PC-9 (cell line): ENCODE measurements around the gene IBA57. TPM values are rescaled to one million over a fixed set of nuclear protein-coding genes. Genes with fewer than 3 reads are reported as not detected.

Source experiments
- BruUV-seq: library from RNA; stranded (reverse); fragments of 400-500 nt; replicated peaks from 2 replicates; lab custom pipeline; 2021; lab: Mats Ljungman, UMichigan
- CTCF ChIA-PET: fragments of 300-600 bp; sonication (Branson Sonifier 250); formaldehyde crosslinking; loops from one replicate; lab custom pipeline; 2022; ENCODE audit warnings: antibody characterized with exemption; lab: Charles Lee
- POLR2A ChIA-PET: fragments of 300-600 bp; sonication (Branson Sonifier 250); formaldehyde crosslinking; loops from one replicate; lab custom pipeline; 2022; ENCODE audit warnings: antibody characterized with exemption; ENCODE audit not compliant: unreplicated experiment; lab: Charles Lee
- DNase-seq, 2 experiments: peaks; one replicate each; pipeline versions ENCODE4 v3.0.0 to v3.0.0-alpha.2; 2015 to 2022; ENCODE audit warnings: mixed read lengths in 1 of 2
- H2AFZ ChIP-seq: fragments of 200-600 bp; sonication (generic); 2 replicates; pipeline ENCODE4 v1.8.1; 2017; ENCODE audit warnings: antibody characterized with exemption
- H3F3A ChIP-seq: fragments of 200-600 bp; sonication (generic); 2 replicates; pipeline ENCODE4 v1.8.1; 2017; ENCODE audit warnings: antibody characterized with exemption, mild to moderate bottlenecking, low read depth; ENCODE audit not compliant: insufficient read depth
- H3K27ac ChIP-seq: fragments of 200-600 bp; sonication (generic); 2 replicates; pipeline ENCODE4 v1.6.1; 2016; ENCODE audit warnings: mixed run types
- H3K27me3 ChIP-seq: fragments of 200-600 bp; sonication (generic); 2 replicates; pipeline ENCODE4 v1.6.1; 2016; ENCODE audit warnings: low read depth, mixed run types; ENCODE audit not compliant: insufficient read depth
- H3K36me3 ChIP-seq: fragments of 200-600 bp; sonication (generic); 2 replicates; pipeline ENCODE4 v1.6.1; 2016; ENCODE audit warnings: low read depth, mixed run types
- H3K4me1 ChIP-seq: fragments of 200-600 bp; sonication (generic); replicated peaks from 2 replicates; pipeline ENCODE4 v1.6.1; 2016; ENCODE audit warnings: mixed run types; ENCODE audit not compliant: insufficient read depth
- H3K4me2 ChIP-seq: fragments of 200-600 bp; sonication (generic); 2 replicates; pipeline ENCODE4 v1.6.1; 2017; ENCODE audit warnings: mixed run types
- H3K4me3 ChIP-seq: fragments of 200-600 bp; sonication (generic); 2 replicates; pipeline ENCODE4 v1.6.1; 2016; ENCODE audit warnings: mixed run types
- H3K79me2 ChIP-seq: fragments of 200-600 bp; sonication (generic); 2 replicates; pipeline ENCODE4 v1.6.1; 2017; ENCODE audit warnings: low read depth, mixed run types
- H3K9me2 ChIP-seq: fragments of 200-600 bp; sonication (generic); 2 replicates; pipeline ENCODE4 v1.8.1; 2017; ENCODE audit warnings: mild to moderate bottlenecking; ENCODE audit not compliant: insufficient read depth
- H3K9me3 ChIP-seq: fragments of 200-600 bp; sonication (generic); 2 replicates; pipeline ENCODE4 v1.8.1; 2016; ENCODE audit warnings: low read depth; ENCODE audit not compliant: insufficient read depth
- H4K20me1 ChIP-seq: fragments of 200-600 bp; sonication (generic); 2 replicates; pipeline ENCODE4 v1.8.1; 2017; ENCODE audit not compliant: insufficient read depth
- EZH2 ChIP-seq: fragments of 200-600 bp; sonication (generic); IDR thresholded peaks from 2 replicates; pipeline ENCODE4 v1.8.0; 2017; ENCODE audit warnings: antibody characterized with exemption, low read depth
- intact Hi-C: fragments of 100-400 bp; cut with micrococcal nuclease; formaldehyde crosslinking; loops from one replicate; pipeline ENCODE4 v1.10.0; 2022; ENCODE audit not compliant: unreplicated experiment
- total RNA-seq: library from RNA; stranded (reverse); gene quantifications from 2 replicates; pipeline ENCODE4 v1.2.3, GENCODE V29; 2021
- TF ChIP-seq, protein P1 (sequence below): fragments of 200-600 bp; sonication (generic); conservative IDR thresholded peaks from 2 replicates; pipeline ENCODE4 v1.6.1; 2017; ENCODE audit warnings: mixed run types, antibody characterized with exemption, mild to moderate bottlenecking, moderate library complexity

IBA57 gene
- total RNA-seq, 1 experiment from 2014 or later, result 7.8 TPM

DNA sequence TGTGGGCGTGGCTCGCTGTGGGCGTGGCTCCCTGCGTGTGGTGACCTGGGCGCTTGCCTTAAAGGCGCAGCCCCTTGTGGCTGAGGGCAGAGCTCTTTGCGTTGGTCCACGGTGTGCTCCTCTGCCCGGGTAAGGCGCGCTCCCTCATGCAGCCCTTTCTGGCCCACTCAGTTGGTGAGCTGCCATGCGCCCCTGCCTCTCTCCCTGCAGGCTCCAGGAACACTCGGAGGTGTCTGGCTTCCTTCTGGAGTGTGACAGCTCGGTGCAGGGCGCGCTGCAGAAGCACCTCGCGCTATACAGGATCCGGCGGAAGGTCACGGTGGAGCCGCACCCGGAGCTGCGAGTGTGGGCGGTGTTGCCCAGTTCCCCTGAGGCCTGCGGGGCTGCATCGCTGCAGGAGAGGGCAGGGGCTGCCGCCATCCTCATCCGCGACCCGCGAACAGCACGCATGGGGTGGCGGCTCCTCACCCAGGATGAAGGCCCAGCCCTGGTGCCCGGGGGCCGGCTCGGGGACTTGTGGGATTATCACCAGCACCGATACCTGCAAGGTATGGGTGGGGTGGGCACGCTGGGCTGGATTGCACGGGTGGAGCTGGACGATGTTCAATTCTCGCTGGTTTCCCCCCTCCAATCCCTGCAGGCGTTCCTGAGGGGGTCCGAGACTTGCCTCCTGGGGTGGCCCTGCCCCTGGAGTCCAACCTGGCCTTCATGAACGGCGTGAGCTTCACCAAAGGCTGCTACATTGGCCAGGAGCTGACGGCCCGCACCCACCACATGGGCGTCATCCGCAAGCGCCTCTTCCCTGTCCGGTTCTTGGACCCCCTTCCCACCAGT lies 9.1 kb downstream of the IBA57 start:
- no peaks in the 10 kb centered on the region for H3K9me2 ChIP-seq
- ChIA-PET CTCF (no interaction called here), POLR2A (no interaction called here)
- H3K27ac ChIP-seq, result no peak overlapping the region
- H3F3A ChIP-seq, result peaks cover 11% of the 10 kb centered on the region
- no peaks in the 10 kb centered on the region for H3K36me3 ChIP-seq
- no peak overlapping the region for H3K4me3 ChIP-seq
- H3K79me2 ChIP-seq, result no peaks in the 10 kb centered on the region
- DNase-seq, result no peak
- no TSS peak for BruUV-seq
- no peaks in the 10 kb centered on the region for H4K20me1 ChIP-seq
- no peak for TF ChIP-seq EZH2
- TF ChIP-seq, protein P1, sequence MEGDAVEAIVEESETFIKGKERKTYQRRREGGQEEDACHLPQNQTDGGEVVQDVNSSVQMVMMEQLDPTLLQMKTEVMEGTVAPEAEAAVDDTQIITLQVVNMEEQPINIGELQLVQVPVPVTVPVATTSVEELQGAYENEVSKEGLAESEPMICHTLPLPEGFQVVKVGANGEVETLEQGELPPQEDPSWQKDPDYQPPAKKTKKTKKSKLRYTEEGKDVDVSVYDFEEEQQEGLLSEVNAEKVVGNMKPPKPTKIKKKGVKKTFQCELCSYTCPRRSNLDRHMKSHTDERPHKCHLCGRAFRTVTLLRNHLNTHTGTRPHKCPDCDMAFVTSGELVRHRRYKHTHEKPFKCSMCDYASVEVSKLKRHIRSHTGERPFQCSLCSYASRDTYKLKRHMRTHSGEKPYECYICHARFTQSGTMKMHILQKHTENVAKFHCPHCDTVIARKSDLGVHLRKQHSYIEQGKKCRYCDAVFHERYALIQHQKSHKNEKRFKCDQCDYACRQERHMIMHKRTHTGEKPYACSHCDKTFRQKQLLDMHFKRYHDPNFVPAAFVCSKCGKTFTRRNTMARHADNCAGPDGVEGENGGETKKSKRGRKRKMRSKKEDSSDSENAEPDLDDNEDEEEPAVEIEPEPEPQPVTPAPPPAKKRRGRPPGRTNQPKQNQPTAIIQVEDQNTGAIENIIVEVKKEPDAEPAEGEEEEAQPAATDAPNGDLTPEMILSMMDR, result no peak
- H3K27me3 ChIP-seq, result no peaks in the 10 kb centered on the region
- intact Hi-C loops, result no loop called here
- H2AFZ ChIP-seq, result no peak overlapping the region
- H3K4me2 ChIP-seq, result no peak overlapping the region
- no peaks in the 10 kb centered on the region for H3K4me1 ChIP-seq
- H3K9me3 ChIP-seq, result no peaks in the 10 kb centered on the region

DNA sequence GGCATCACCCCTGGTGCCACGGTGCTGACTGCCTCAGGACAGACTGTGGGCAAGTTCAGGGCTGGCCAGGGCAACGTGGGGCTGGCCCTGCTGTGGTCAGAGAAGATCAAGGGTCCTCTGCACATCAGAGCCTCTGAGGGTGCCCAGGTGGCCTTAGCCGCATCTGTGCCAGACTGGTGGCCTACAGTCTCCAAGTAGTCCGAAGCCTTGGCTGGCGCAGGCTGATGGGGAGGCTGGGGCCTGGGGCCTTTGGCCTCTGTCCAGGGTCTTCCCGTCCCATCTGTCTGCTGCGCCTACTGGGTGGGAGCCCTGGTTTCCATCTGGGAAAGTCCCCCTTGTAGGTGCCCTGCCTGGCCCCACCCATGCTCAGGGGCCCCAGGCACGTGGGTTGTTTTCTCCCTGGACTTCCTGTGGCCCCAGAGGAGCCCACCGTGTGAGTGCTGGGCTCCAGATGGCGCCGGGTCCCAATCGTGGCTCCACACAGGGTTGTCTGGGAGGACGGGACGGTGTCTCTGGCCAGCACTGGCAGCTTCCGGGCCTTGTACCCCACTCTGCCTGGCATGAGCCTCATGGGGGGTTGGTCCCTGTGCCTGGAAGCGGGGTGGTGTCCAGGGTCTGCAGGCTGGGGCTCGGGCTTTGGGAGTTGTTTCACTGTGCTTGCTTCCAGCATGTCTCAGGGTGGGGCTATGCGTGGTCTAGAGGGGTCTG lies 9.9 kb downstream of the IBA57 start:
- Histone ChIP-seq H3K4me3 (no peak overlapping the region), H3K27me3 (no peaks in the 10 kb centered on the region), H3K4me1 (no peaks in the 10 kb centered on the region), H3K36me3 (no peaks in the 10 kb centered on the region), H4K20me1 (no peaks in the 10 kb centered on the region), H3K79me2 (no peaks in the 10 kb centered on the region), H3K4me2 (no peak overlapping the region), H3F3A (peaks cover 11% of the 10 kb centered on the region), H2AFZ (no peak overlapping the region), H3K27ac (no peak overlapping the region), H3K9me2 (no peaks in the 10 kb centered on the region), H3K9me3 (no peaks in the 10 kb centered on the region)
- intact Hi-C loops, result no loop called here
- POLR2A ChIA-PET, result no interaction called here
- TF ChIP-seq, protein P1, result no peak
- no peak for DNase-seq
- BruUV-seq, result no TSS peak
- CTCF ChIA-PET, result interaction anchor here (0.5 kb wide), 1 partner anchor 283 kb away, joined by 9 read pairs; no protein-coding TSS in a partner anchor

DNA sequence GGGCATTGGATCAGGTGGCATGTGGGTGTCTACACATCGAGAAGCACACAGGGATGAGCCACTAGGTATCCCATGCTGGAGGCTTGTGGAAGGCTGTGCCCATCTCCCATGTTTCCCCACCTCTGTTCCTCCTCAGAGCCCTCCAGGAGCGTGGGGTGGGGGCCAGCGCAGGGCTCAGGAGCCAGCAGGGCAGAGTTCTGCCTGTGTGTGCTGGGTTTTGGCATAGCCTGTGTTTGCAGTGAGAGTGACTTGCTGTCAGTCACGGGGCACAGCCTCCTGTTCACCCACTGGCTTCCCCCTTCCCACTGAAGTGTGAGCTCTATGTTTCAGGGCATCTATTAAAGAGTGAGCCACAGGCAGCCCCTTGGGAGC lies 10.4 kb downstream of the IBA57 start:
- POLR2A ChIA-PET, result no interaction called here
- intact Hi-C loops, result no loop called here

More for the DNA sequence above, 10.4 kb downstream of the IBA57 start:
- H3K9me2 ChIP-seq, result no peaks in the 10 kb centered on the region
- BruUV-seq, result no TSS peak
- no peaks in the 10 kb centered on the region for H3K4me1 ChIP-seq
- H4K20me1 ChIP-seq, result no peaks in the 10 kb centered on the region
- no peaks in the 10 kb centered on the region for H3K9me3 ChIP-seq
- no peak for DNase-seq
- H3F3A ChIP-seq, result peaks cover 15% of the 10 kb centered on the region
- no peaks in the 10 kb centered on the region for H3K79me2 ChIP-seq
- H3K4me3 ChIP-seq, result no peak overlapping the region
- no peak overlapping the region for H3K4me2 ChIP-seq
- TF ChIP-seq, protein P1, result no peak
- TF ChIP-seq EZH2, result no peak
- CTCF ChIA-PET, result interaction anchor here (0.5 kb wide), 1 partner anchor 282 kb away, joined by 9 read pairs; no protein-coding TSS in a partner anchor
- H3K36me3 ChIP-seq, result no peaks in the 10 kb centered on the region
- no peaks in the 10 kb centered on the region for H3K27me3 ChIP-seq
- H3K27ac ChIP-seq, result no peak overlapping the region
- no peak overlapping the region for H2AFZ ChIP-seq
